Measurements from ENCODE around the gene TRPT1. TPM values are rescaled to one million over a fixed set of nuclear protein-coding genes. Genes with fewer than 3 reads are reported as not detected.

Gene TRPT1
- total RNA-seq, 1 donor from 2014 or later = 110 TPM

GRCh38 chr11:64181506-64182411 is 44.2 kb downstream of the TRPT1 start:
- peak; percentile 98 for DNase-seq (ENCODE audit: low read depth)

DNA sequence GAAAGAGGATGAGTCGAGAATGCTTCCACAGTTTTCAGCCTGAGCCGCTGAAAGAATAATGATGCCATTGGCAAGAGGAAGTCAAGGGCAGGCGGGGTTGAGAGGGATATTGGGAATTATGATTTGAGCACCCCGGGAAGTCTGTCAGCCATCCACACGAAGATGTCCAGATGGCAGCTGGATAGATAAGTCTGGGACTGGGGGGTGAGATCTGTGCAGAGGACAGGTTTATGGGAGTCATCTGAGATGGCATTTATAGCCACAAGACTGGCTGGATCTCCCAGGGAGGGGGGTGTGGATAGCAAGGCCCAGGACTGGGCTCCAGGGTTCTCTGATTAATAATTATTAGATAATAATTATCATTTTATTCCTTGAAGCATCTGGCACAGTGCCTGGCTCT is 45.1 kb downstream of the TRPT1 start:
- DNase-seq (ENCODE audit: low read depth) = peak; percentile 78

DNA sequence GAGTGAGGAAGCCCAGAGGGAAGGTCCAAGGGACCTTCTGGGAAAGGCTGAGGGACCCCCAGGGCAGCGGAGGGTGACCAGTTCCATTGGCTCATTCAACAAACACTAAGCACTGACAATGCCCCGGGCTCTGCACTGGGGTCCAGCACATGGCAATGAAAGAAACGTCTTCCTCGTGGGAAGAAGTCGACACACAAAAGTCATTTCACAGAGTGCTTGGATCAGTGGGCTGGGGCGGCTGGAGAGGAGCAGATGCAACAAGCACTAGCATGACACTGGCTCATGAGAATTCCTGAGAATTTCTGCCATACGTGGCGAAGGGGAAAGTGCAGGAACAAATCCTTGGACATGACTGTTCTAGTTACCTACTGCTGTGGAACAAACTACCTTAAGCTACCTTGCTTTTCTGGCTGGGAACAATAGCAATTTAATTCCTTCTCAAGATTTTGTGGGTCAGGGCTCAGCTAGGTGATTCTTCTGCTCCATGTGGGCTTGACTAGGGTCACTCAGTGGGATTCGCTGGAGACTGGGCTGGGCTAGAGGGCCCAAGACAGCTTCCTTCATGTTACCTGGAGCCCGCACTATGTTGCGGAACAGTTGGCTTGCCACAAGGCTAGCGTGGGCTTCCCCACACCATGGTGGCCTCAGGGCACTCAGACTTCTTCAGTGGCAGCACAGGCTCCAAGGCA is 46.9 kb downstream of the TRPT1 start:
- no peak for DNase-seq (ENCODE audit: low read depth)

GRCh38 chr11:64178203-64178602 is 47.8 kb downstream of the TRPT1 start:
- no peak for DNase-seq (ENCODE audit: low read depth)

GRCh38 chr11:64176751-64177150 is 49.2 kb downstream of the TRPT1 start:
- no peak for DNase-seq (ENCODE audit: low read depth)

Other genes starting within 250 kb of the TRPT1 start
- 41.7 and 47.0 TPM in 2 replicates for gene OTUB1, start 239.7 kb downstream of the TRPT1 start, total RNA-seq
- not detected in 2 replicates for gene FLRT1, start 190.3 kb downstream of the TRPT1 start, total RNA-seq
- 168 and 469 TPM in 2 replicates for gene MACROD1, start 60.1 kb downstream of the TRPT1 start, total RNA-seq
- 204 and 216 TPM in 2 replicates for gene STIP1, start 40.0 kb downstream of the TRPT1 start, total RNA-seq
- 6.1 and 19.4 TPM in 2 replicates for gene FERMT3, start 19.5 kb downstream of the TRPT1 start, total RNA-seq
- gene NUDT22, start 88 bp upstream of the TRPT1 start, total RNA-seq = 69.6 and 83.6 TPM in 2 replicates
- 6.5 and 7.2 TPM in 2 replicates for gene DNAJC4, start 4.4 kb upstream of the TRPT1 start, total RNA-seq
- gene VEGFB, start 8.4 kb upstream of the TRPT1 start, total RNA-seq = 59.1 and 65.8 TPM in 2 replicates
- 49.2 and 59.8 TPM in 2 replicates for gene FKBP2, start 14.9 kb upstream of the TRPT1 start, total RNA-seq
- gene PPP1R14B, start 20.8 kb upstream of the TRPT1 start, total RNA-seq = 656 and 816 TPM in 2 replicates
- 41.5 and 41.7 TPM in 2 replicates for gene PLCB3, start 25.3 kb upstream of the TRPT1 start, total RNA-seq
- 67.5 and 89.1 TPM in 2 replicates for gene BAD, start 58.5 kb upstream of the TRPT1 start, total RNA-seq
- 28.4 and 32.9 TPM in 2 replicates for gene GPR137, start 59.7 kb upstream of the TRPT1 start, total RNA-seq
- not detected in 2 replicates for gene KCNK4, start 65.1 kb upstream of the TRPT1 start, total RNA-seq
- gene CATSPERZ, start 74.2 kb upstream of the TRPT1 start, total RNA-seq = not detected in 2 replicates
- gene ESRRA, start 79.3 kb upstream of the TRPT1 start, total RNA-seq = 77.0 and 121 TPM in 2 replicates
- gene TRMT112, start 91.4 kb upstream of the TRPT1 start, total RNA-seq = 224 and 231 TPM in 2 replicates
- 189 and 223 TPM in 2 replicates for gene PRDX5, start 91.9 kb upstream of the TRPT1 start, total RNA-seq
- 0.94 and 1.6 TPM in 2 replicates for gene CCDC88B, start 114.0 kb upstream of the TRPT1 start, total RNA-seq
- 26.9 and 30.3 TPM in 2 replicates for gene RPS6KA4, start 133.0 kb upstream of the TRPT1 start, total RNA-seq